Hepatic stellate cell (primary cell): ENCODE measurements around the gene FARP1.

Experiments
- DNase-seq: peaks from one replicate; pipeline ENCODE4 v3.0.0; 2011; ENCODE audit warnings: low spot score

The FARP1 gene

DNA sequence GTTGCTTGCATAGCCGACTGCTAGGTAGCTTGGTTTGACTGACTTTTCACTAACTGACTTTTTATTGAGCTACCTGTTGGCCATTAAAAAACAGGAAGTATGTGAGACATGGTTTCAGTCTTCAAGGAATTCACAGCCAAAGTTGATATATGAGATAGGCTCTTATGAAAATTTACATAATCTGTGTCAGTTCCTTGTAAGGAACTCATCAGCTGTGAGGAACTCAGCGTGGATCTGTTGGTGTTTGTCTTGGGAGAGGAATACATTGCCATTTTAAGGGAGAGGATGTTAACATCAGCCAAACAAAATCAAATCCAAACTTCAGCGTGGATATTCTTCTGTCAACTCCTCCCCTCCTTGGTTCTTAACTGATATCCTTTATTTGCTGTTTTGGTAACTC, 32.1 kb downstream of the FARP1 start:
- DNase-seq, result no peak

DNA sequence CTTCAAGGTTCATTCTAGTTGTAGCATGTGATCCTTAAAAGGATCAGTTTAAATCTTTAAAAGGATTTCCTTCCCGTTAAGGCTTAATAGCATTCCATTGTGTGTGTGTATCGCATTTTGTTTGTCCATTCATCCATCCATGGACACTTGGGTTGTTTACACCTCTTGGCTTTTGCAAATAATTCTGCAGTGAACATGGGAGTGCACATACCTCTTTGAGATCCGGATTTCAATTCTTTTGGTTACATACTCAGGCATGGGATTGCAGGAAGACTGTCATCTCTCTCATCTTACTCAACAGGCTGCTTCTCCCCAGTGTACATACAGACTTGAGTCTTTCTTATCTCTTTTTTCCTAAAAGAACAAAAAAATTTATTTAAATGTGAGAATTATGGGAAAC, 32.9 kb downstream of the FARP1 start:
- no peak for DNase-seq

DNA sequence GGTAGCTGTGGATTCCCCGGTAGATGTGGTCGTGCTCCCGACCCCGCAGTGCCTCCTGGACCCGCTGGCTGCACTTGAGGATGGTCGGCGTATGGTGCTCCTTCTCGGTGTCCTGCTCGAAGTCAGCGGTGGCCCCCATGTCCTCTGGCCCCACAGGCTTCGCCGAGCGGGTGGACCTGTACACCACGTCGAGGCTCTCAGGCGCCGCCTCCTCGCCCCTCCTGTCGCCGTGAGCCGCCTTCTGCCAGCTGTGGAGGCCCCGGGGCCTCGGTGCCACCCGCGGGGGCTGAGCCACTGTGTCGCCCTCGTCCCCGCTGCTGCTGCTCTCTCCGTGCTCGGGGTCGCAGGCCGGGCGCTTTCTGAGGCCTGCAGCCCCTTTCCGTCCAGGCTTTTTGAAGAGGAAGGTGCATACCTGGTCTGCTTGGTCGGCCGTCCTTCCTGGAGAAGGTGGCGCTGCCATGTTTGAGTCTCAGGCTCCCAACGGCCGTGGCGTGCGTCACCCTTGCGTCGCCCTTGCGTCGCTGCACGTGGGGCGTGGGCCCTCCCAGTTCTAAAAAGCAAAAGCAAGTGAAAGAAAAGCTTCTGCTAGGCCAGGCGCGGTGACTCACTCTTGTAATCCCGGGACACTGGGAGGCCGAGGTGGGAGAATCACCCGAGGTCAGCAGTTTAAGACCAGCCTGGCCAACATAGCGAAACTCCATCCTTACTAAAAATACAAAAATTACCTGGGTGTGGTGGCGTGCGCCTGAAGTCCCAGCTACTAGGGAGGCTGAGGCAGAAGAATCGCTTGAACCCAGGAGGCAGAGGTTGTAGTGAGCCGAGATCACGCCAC, 34.1 kb downstream of the FARP1 start, which contains the start of gene RNF113B:
TSS of gene RNF113B (minus strand) at position 493 of the 832 bp plus-strand sequence. CDS start at position 460, 33 bp downstream.
- no peak for DNase-seq

DNA sequence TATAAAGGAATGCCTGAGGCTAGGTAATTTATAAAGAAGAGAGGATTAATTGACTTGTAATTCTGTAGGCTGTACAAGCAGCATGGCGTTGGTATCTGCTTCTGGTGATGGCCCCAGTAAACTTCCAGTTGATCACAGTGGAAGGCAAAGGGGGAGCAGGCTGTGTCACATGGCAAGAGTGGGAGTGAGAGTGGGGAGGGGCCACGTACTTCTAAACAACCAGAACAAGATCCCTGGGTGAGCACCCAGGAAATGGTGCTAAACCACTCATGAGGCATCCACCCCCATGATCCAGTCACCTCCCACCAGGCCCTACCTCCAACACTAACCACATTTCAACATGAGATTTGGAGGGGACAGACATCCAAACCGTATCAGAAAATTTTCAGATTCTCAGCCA, 37.2 kb downstream of the FARP1 start:
- no peak for DNase-seq

DNA sequence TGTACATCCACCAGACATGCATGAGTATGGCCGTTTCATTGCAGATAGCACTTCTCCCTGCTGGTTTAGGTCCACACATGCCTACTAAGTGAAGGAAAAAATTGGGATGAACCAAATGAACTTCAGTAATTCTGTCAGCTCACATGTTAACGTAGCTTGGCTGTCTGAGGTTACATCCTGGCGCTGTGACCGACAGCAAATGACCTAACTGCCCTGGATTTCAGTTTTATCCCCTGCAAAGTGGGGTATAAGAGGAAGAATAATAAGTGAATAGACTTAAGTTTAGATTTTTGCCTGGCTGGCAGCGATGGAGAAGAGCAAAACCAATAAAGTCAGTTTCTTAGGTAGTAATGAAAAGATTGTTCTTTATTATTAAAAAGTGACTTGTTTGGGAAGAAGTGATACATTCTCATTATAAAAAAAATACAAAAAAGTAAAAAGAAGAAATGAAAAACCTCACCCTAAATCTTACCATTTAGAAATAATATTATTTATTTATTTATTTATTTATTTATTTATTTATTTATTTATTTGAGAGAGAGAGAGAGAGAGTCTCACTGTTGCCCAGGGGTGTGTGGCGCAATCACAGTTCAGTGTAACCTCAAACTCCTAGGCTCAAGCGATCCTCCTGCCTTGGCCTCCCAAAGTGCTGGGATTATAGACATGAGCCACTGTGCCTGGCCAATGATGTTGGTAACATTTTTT, 38.4 kb downstream of the FARP1 start:
- DNase-seq, result no peak

DNA sequence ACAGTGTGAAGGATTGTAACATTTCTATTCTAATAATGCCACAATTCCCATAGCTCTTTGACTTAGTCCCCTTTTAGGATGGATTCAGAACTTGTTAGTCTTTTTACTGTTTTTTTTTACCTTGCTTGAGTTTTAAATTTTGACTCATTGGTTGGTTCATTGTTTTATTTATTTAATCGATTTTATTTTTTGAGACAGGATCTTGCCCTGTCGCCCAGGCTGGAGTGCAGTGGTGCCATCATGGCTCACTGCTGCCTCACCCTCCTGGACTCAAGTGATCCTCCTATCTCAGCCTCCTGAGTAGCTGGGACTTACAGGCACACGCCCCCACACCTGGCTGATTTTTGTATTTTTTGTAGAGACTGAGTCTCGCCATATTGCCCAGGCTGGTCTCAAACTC, 39.3 kb downstream of the FARP1 start:
- DNase-seq, result no peak

DNA sequence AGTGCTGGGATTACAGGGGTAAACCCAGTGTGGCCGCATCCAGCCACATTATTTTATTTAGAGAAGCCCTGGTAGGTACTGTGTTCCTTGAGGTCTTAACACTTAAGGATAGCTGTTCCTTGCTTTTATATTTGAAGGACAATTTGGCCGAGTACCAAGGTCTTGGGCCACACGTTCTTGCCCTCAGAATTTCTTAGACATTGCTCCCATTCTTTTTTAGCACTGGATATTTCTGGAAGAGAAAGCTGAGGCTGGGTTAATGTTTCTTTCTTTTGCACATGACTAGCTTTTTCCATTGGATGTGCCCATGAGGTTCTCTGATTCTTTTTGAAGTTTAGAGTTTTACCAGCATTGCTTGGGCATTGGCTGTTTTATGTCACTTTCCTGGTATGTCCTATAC, 39.7 kb downstream of the FARP1 start:
- no peak for DNase-seq

DNA sequence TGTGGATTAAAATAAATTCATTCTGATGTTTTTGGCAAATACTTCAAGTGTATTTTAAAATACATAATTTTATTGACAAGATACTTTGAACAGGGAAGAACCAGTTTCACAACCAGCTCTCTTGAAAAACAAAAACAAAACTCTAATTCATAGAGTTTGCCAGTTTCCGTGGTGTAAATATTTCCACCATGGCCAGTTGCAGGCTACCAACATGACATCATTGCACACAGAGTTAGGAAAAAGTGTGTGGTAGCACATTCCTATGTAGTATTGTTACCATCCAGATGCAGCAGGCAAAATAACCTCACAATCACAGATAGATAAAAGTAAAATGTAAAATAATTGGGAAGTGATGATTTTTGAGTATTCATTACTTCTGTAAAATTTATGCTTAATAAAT, 41.9 kb downstream of the FARP1 start:
- no peak for DNase-seq

DNA sequence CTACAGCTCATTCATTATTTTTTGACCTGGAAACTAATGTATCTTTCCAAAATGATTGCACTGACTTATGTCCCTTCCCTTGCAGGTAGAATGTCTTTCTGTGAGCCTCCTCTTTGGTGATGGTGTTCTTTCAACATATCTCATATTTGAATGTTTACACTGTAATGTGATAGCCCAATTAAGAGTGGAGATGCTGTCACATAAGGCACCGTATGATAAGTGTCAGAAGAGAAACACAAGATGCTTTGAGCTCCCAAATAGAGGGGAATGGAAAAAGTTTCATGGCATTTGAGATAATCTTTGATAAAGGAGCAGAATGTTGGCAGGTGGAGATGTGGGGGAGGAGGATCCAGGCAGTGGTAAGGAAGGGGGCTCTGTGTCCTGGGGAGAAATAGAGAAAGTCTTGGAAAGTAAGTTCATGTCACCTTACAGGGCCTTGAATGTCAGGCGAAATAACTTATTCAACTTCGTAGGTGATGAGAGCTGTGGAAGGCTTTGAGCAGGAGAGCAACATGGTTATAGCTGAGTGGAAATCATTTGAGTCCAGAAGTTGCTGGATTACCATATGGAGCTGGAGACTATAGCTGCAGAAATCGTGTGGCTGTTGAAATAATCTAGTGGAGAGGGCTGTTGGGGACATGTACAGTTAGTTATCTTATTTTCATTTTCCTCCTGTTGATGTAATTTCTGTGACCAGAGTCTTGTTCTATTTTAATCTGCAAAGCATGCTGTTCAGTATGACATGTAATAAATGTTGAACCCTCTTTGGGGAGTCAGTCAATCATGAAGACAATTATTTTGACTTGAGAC, 44.5 kb downstream of the FARP1 start:
- DNase-seq, result no peak

DNA sequence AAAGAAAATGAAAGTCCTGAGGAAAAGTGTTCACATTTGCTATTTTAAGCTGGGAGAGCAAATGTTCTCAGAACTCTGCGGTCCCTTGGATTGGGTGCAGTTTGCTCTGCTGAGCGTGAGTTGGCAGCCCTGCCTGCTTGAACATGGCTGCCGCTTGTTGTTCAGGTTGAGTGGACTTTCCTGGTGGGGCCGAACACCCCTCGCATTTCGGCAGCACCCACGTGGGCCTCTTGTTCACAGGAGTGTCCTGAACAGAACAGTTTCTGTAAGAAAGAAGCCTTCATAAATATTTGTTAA, 45.0 kb downstream of the FARP1 start:
- no peak for DNase-seq

DNA sequence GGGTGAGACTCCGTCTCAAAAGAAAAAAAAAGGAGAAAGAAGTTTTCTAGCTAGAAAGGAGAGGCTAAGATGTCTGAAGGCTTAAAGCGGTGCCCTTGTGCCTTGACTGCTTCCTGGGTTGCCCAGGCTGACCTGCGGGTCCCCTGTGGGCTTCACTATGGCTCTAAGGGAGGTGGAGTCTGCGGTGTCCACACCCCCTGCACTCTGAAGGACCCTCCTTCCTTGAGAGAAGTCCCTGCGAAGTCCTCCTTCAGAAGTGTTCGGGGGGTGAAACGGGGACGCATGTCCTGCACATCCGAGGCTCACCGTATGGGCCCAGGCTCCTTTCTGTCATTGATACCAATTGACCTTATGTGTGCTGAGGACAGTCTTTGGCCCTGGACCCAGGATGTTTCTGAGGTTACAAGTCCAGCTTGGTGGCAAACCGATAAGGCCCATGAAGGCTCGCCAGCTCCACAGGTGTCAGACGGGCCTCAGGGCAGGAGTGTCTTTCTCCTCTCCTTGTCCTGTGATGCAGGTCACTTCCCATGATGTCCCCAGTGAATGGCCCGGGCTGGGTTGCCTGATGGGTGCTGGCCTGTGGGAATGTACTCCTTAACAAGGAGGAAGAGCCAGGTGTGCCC, 45.8 kb downstream of the FARP1 start:
- no peak for DNase-seq

DNA sequence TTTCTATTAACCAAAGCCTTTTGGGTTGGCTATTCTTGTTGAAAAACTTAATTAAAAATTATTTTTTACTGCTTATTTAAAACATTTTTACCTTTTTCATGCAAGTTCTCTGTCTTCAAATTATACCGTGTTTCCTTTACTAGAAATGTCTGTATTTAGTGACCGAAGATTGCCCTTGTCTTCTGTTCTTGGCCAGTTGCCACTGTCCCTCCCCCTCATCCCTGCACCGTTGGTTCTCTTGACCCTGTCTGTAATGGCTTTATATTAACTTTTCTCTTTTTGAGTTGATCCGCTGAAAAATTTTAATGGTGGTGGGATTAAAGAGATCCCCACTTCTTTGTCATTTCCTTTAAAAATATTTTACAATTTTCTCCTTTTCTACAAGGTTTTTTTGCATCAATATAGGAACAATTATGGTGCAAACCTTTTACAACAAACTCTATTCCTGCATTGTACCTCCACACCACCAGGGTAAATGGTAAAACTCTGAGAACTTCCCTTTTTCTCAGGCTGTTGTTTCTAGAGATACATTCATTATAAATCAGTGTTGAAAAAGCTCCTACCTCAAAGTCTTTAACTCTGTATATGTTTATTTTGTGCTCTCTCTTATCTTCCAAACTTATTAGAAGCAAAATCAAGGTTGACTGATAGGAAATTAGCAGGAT, 47.1 kb downstream of the FARP1 start:
- DNase-seq, result no peak

DNA sequence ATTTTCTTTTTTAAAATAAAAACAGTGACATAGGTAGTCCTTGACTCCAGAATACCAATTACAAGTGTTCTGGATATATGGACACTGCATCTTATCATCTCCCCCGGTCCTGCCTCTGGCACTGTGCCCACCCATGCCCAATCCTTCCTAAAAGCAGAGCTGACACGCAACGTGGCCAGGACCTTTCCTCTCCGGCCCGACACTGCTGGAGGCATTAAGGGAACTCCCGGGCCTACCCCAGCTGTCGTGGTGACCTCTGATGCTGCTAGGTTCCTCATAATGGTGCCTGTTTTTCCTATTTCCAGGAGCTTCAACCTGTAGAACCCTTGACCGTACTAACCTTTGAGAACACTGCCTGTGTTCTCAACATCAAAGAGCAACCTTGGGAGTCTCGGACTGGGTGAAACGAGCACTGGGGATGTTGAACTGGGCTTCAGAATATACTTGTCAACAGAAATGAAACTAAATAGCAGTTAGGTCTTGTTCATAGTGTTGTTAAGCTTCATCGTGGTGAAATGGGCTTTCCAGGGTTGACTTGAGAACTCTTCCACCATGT, 48.1 kb downstream of the FARP1 start:
- DNase-seq, result no peak

DNA sequence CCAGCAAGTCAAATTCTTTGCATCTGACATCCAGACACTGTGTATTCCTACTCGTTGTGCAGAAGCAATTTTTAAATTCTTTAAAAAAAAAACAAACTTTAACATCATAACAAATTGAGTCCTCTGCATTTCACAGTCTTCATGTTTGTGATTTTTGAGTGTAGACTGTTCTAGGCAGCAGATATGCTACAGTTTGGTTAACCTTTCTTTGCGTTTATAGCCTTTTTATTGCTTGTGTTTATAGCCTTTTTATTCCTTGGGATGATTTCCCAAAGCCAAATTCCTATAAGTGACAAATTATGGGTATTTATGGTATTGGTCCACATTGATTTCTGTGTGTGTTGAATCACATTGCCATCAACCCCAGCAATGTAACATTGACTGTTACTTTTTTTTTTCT, 49.1 kb downstream of the FARP1 start:
- no peak for DNase-seq

DNA sequence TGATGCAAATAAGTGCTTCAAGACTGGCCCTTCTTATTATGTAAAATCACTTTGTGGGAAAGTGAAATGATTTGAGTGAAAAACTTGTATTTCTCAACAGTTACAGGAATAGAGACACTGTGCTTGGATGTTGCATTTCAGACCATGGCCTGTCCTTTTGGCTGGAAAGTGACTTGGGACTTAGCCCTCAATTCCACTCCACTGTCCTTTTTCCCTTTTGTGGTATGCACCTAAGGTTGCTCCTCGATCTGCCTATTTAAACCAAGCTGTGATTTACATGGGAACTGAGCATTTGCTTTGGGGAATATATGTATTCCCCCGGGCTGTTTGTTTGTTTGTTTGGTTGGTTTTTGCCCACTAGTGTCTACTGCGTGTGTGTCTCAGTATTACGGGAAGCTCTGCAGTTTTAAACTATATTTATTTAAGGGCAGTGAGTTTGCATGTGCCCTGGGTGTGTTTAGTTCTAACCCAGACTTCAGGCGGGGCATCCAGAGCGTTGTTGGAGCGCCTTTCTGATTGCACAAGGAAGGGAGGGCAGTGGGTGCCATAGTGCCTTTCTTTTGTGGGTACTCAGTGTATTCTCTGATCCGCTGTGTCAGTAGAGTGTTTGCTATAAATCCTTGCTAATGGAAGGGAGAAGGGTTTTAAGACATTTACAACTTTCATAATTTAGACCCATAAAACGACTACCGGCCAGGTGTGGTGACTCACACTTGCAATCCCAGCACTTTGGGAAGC, 52.3 kb downstream of the FARP1 start:
- no peak for DNase-seq

DNA sequence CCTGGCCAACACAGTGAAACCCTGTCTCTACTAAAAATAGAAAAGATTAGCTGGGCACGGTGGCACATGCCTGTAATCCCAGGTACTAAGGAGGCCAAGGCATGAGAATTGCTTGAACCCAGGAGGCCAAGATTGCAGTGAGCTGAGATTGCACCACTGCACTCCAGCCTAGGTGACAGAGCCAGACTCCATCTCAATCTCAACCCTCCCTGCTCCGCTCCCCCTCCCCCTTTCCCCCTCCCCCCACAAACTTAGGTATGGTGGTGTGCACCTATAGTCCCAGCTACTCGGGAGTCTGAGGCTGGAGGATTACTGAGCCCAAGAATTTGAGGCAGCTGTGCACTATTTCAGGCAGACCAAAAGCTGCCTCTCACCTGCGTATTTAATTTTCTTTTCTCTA, 55.8 kb downstream of the FARP1 start:
- DNase-seq, result no peak

DNA sequence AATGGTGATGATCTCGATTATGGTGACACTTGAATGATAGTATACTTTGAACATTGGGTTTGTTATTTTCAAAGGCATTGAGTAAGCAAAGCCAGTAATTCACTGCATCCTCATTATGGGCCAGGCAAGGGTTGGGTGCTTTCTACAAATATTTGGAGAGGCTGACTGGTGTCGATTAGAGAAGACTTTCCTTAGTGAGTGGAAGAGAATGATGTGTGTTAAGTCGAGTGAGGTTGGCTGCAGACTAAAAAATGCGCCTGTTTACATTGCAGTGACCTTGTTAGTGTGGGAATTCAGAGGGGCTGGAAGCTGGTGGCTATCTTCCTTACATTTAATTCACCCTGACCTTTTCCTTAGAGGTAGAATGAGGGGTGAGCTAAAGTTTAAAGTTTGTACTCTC, 56.6 kb downstream of the FARP1 start:
- DNase-seq, result no peak

DNA sequence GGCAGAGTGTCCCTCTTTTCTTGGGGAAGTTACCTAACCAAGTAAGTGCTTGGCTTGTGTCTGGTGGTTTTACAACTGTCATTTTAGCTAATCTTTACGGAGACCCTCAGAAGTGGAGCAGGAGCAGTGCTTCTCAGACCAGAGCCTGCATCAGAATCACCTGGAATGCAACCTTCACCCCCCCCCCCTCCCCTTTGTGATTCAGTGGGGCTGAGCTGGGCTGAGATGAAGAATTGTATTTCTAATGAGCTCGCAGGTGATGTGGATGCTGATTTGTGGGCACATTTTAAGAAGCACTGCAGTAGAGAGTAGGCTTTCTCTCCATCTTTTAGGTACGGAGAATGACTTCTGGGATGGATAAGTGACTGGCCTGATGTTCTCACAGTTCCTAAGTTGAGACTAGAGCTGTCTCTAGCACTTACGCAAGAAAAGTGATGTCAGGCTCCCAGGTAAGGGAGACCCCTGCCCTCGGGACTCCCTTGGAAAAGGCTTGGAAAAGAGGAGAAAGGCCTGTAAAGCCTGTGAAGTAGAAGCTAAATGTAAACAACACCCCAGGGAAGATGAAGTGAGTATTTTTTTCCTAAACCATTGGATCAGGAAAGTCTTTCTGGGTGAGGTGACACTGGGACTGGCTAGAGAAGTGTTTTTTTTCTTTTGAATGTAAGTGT, 57.5 kb downstream of the FARP1 start:
- DNase-seq, result no peak

DNA sequence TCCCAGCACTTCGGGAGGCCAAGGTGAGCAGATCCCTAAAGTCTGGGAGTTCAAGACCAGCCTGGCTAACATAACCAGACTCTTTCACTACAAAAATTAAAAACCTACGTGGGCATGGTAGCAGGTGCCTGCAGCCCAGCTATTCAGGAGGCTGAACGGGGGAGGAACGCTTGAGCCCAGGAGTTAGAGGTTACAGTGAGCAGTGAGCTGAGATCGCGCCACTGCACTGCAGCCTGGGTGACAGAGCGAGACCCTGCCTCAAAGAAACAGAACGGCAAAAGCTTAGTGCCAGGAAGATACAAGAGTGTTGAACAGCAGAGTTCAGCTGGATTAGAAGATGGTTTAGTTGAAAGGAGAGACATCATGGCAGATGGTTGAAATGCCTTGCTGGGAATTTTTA, 58.3 kb downstream of the FARP1 start:
- no peak for DNase-seq

DNA sequence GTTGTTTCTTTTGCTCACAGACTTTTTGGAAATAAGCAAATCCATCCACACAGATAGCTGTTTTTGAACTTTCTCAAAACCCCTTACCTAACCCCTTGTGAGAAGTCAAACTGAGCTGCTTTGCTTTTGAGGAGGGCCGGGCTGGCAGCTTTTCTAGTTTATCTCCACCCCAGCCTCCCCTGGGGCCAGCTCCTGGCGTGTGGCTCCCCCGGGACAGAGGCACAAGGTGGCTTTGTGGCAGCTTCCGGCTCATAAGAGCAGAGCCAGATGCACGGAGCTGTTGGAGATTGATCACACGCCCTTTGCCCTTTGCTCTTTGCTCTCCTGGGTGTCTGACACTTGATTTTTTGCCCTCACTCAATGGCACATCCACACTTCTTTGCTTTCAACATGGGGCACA, 59.1 kb downstream of the FARP1 start:
- no peak for DNase-seq
